Prostate gland (tissue), 2 donors: ENCODE measurements around the gene EBF3. TPM values are rescaled to one million over a fixed set of nuclear protein-coding genes. Genes with fewer than 3 reads are reported as not detected.

Experiments
- DNase-seq: peaks from one replicate; pipeline ENCODE4 v3.0.0-alpha.2; 2019; ENCODE audit warnings: low spot score
- H3K27ac ChIP-seq, 2 donors: fragments of 200-600 bp; sonication (generic); 2 replicates each; pipeline ENCODE4 v1.5.1; 2017 to 2019
- H3K27me3 ChIP-seq: fragments of 200-600 bp; sonication (generic); replicated peaks from 2 replicates; pipeline ENCODE4 v1.5.1; 2019; ENCODE audit not compliant: insufficient read depth
- H3K36me3 ChIP-seq, 2 donors: fragments of 200-600 bp; sonication (generic); 1 replicate in 1 of 2; 2 replicates in 1 of 2; pipeline versions ENCODE4 v1.5.1 to v1.8.1; 2017 to 2019
- H3K4me1 ChIP-seq: fragments of 200-600 bp; sonication (generic); replicated peaks from 2 replicates; pipeline ENCODE4 v1.5.1; 2019
- H3K4me3 ChIP-seq, 2 donors: fragments of 200-600 bp; sonication (generic); 2 replicates each; pipeline ENCODE4 v1.5.1; 2017 to 2019
- H3K9me3 ChIP-seq: fragments of 200-600 bp; sonication (generic); 2 replicates; pipeline ENCODE4 v1.5.1; 2017
- CTCF ChIP-seq, 4 experiments: fragments of 200-600 bp in 2 of 4; fragments of 450-650 bp in 2 of 4; sonication (generic) in 2 of 4; IDR thresholded peaks; 1 replicate in 3 of 4; 2 replicates in 1 of 4; pipeline ENCODE4 v1.5.1; 2016 to 2019; ENCODE audit warnings: antibody characterized with exemption in 4 of 4, mild to moderate bottlenecking in 2 of 4, moderate library complexity in 2 of 4
- POLR2A ChIP-seq: fragments of 450-650 bp; IDR thresholded peaks from one replicate; pipeline ENCODE4 v1.6.1; 2016; ENCODE audit warnings: antibody characterized with exemption, mild to moderate bottlenecking
- POLR2AphosphoS5 ChIP-seq: sonication (generic); formaldehyde crosslinking; IDR thresholded peaks from one replicate; pipeline ENCODE4 v1.6.1; 2017; ENCODE audit warnings: antibody characterized with exemption
- WGBS: methylation state at CpG from one replicate; pipeline ENCODE4 v1.1.5; 2018; 5-methylcytosine and 5-hydroxymethylcytosine counted together
- intact Hi-C: fragments of 100-400 bp; cut with DNase I; formaldehyde crosslinking; loops from one replicate; pipeline ENCODE4 v1.14.2; 2022
- total RNA-seq, 2 donors: library from RNA; depleted of rRNA; stranded (reverse); fragments of >200 nt; gene quantifications; one replicate each; pipeline ENCODE4 v1.1.0, GENCODE V29; 2016

Gene EBF3
- total RNA-seq, 2 donors from 2014 or later, result 1.5 to 7.8 TPM

DNA sequence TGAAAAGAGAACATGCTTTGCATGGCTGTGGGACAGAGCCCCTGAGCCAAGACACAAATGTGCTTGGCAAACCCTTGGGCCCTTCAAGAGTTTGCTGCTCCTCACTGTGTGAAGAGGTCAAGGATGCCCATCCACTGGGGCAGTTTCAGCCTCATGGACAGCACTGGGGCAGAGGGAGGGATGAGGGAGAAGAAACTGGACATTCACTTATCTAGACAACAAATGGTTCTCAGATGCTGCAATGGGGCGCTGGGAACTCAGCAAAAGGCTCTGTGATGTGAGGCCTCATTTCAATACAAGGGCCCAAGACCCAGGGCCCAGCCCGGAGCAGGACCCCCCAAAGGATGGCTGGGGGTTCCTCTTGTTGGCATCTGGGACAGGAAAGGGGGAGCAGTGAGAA, 49.1 kb downstream of the EBF3 start:
- no peaks in the 10 kb centered on the region for H3K4me1 ChIP-seq
- WGBS, result 83% methylated on average over 2 of the region's 2 CpGs
- no peaks in the 10 kb centered on the region for H3K9me3 ChIP-seq
- TF ChIP-seq CTCF (IDR thresholded peaks at IDR 0.05), result no peak
- TF ChIP-seq POLR2AphosphoS5, result no peak
- no peak for TF ChIP-seq POLR2A
- H3K27ac ChIP-seq, result no peak overlapping the region
- H3K4me3 ChIP-seq, result no peak overlapping the region
- DNase-seq, result no peak
- no peaks in the 10 kb centered on the region for H3K36me3 ChIP-seq
- intact Hi-C loops, result no loop called here
- H3K27me3 ChIP-seq, result no peaks in the 10 kb centered on the region

DNA sequence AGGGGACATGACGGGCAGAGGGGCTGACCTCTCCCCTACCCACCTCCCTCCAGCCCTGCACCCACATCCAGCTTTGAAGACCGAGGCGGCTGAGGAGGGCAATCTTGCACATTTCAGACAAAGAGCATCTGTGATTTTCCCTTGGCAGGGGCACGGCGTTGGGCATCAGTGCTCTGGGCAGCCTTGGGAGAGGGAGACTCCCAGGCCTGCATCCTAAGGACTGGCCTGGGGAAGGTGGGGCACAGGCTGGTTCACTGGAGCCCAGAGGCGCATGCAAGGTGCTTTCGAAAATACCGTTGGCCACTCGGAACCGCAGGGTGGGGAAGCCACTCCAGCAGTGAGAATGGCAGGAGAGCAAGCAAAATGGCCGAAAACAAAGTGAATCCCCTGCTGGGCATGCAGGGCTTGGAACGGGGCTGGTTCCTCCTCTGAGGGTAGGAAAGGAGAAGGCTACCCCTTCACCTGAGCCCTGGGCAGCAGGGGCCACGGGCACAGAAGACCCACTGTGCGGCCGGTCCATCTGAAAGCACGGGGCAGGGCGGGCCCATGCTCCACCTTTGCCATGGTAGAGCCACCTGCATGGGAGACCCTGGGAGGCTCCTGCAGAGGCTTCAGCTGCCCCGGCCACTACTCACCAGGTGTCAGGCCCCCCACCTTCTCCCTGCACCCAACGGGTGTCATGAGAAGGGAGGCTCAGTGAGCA, 49.8 kb downstream of the EBF3 start:
- no peak overlapping the region for H3K4me3 ChIP-seq
- intact Hi-C loops, result no loop called here
- H3K27ac ChIP-seq, result no peak overlapping the region
- no peaks in the 10 kb centered on the region for H3K27me3 ChIP-seq
- TF ChIP-seq POLR2AphosphoS5, result no peak
- TF ChIP-seq CTCF (IDR thresholded peaks at IDR 0.05), result no peak
- no peak for TF ChIP-seq POLR2A
- no peaks in the 10 kb centered on the region for H3K9me3 ChIP-seq
- H3K4me1 ChIP-seq, result no peaks in the 10 kb centered on the region
- H3K36me3 ChIP-seq, result no peaks in the 10 kb centered on the region
- 96% methylated on average over 19 of the region's 19 CpGs for WGBS
- no peak for DNase-seq

- DNase-seq, result no peak
- no peak overlapping the region for H3K27ac ChIP-seq
- 55% methylated on average over 15 of the region's 15 CpGs for WGBS
These were observed 50.9 kb downstream of the EBF3 start for GRCh38 chr10:129912986-129913695.

DNA sequence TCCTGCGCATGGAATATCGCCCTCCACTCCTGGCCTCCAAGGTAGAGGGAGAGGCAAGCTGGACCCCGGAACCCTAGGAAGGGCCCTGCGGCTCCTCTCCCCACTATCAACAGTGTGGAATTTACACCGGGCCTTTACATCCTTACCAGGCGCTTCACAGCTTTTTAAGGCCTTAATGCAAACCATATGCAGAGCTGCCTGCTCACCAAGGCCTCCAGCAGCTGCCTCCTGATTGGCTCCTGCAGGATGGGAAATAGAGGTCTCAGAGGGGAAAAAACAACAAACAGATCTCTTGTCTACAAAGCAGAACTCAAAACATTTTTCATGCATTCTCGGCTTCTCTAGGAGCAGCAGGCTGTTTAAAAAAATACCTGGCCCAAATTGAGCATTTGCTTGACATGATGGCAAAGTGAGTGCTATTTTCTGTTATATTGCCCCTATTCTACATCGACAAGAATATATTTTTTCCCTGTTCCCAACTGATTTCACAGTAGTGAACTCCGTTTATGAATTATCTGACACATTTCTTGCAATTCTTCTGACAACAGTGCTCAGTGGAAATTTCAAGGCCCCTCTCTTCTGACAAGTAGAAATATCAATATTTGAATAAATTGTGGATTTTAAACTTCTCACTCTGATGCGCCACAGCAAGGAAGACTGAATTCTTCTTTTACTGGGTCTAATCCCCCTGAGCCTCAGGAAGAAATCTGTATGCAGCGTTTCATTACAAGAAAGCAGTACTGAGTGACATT, 51.7 kb downstream of the EBF3 start:
- 89% methylated on average over 11 of the region's 11 CpGs for WGBS

More at GRCh38 chr10:129912986-129913695, 50.9 kb downstream of the EBF3 start:
- no peaks in the 10 kb centered on the region for H3K27me3 ChIP-seq
- H3K36me3 ChIP-seq, result no peaks in the 10 kb centered on the region
- intact Hi-C loops, result no loop called here
- no peaks in the 10 kb centered on the region for H3K9me3 ChIP-seq
- H3K4me3 ChIP-seq, result no peak overlapping the region
- no peaks in the 10 kb centered on the region for H3K4me1 ChIP-seq
- TF ChIP-seq POLR2A (no peak), CTCF (IDR thresholded peaks at IDR 0.05) (no peak), POLR2AphosphoS5 (no peak)

More for the DNA sequence above, 51.7 kb downstream of the EBF3 start:
- Histone ChIP-seq H3K4me3 (no peak overlapping the region), H3K9me3 (no peaks in the 10 kb centered on the region), H3K27ac (no peak overlapping the region), H3K27me3 (no peaks in the 10 kb centered on the region), H3K4me1 (no peaks in the 10 kb centered on the region), H3K36me3 (no peaks in the 10 kb centered on the region)
- intact Hi-C loops, result no loop called here
- no peak for TF ChIP-seq POLR2AphosphoS5
- no peak for TF ChIP-seq CTCF (IDR thresholded peaks at IDR 0.05)
- no peak for TF ChIP-seq POLR2A
- no peak for DNase-seq
